HL-60/S4 (cell line): ENCODE measurements around the gene RANBP1.

ENCODE experiments used
- in situ Hi-C: fragments of 300-500 bp; cut with MboI; formaldehyde crosslinking; loops from 2 replicates; pipeline ENCODE4 v1.14.3; 2022; ENCODE audit warnings: low sequenced_read_pairs

Gene RANBP1

DNA sequence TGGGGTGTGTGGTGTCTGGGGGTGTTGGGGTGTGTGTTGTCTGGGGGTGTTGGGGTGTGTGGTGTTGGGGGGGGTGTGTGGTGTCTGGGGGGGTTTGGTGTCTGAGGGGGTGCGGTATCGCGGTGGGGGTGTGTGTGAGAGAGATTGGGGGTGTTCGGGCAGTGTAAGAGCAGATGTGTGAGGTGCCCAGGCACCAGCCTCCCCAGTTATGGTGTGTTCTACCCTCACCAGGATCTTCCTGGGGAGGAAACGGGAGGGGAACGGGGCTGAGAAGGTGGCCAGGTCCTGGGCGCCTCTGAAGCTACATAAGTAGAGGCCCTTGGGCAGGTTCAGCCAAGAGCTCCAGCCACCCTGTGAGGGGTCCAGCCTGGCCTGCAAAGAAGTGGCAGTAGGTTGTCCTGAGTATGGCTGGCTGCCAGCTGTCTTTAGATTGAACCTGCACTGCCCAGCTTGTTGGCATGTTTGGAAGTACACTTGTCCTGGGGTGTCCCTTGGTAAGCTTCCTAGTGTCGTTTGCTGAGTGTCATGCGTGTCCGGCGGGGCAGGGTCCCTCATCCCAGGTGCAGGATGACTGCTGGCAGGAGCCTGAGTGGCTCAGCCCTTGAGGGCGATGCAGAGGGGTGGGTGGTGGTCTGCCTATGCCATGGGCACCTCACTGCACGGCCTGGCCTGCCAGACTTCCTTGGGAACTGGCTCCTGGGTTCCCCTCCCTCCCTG is 7.6 kb downstream of the RANBP1 start:
- in situ Hi-C loops, result no loop called here

DNA sequence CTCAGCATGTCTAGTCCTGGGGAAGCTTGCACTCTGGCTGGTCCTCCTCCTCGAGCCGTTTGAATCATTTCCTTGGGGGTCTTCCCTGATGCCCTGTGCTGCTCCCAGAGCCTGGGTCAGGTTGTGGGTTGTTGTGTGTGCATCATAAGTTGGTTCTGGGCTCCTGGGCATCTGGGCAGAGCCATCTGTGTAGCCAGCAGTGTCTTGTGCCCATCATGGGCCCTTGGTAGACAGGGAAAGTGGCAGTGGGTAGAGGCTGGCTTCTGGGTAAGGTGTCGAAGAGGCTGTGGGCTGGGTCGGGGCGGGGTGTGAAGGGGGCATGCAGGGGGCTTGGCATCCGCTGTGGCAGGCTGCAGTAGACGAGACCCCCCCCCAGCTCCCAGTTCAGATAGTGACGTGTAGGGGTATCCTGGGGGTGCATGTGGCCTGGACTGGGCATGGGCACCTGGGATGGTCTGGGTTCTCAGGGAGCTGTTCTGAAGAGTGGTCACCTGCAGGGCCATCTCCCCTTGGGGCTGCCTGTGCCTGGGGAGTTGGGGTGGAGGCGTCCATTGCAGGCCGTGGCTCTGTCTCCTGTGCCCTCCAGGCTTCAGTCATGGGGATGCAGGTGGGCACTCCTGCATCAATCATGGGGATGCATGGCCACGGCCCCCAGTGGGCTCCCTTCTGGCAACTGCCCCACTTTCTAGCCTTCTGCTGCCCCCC is 8.3 kb downstream of the RANBP1 start:
- in situ Hi-C loops, result no loop called here

DNA sequence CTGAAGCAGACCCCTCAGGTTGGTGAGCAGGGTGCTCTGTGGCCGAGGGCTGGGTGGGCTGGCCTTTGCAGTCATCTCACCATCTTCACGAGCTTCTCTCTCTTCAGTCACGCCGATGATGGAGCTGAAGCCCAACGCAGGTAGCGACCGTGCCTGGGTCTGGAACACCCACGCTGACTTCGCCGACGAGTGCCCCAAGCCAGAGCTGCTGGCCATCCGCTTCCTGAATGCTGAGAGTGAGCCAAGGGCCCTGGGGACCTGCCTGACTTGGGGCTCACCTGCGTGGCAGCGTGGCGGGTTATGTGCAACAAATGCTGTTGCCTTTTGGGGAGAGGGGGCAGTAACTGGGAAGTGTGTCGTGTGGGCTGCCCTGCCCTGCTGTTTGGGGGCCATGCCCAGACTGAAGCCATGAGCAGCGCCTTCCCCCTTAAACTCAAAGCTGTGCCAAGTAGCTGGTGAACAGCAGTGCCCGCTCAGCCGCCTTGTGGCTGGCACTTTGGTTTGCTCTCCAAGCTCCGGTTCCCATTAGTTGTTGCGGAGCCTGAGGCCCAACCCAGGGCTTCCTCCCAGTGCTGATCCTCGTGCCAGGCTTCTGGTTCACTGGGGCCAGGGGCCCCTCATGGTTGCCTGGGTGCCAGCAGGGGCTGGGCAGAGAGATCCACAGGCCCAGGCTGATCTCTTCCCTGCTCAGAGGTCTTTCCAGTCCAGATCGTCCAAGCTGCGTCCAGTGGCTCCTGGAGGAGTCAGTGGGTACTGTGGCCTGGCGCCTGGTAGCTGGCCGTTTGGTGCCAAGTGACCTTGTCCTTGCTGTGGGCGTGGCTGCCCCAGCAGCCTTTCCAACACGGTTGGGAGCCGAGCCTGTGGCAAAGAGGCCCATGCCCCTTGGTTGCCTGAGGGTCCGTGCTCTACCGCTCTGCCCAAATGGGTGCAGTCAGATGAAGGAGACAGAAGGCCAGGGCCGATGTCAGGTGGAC is 9.6 kb downstream of the RANBP1 start:
- in situ Hi-C loops, result no loop called here

DNA sequence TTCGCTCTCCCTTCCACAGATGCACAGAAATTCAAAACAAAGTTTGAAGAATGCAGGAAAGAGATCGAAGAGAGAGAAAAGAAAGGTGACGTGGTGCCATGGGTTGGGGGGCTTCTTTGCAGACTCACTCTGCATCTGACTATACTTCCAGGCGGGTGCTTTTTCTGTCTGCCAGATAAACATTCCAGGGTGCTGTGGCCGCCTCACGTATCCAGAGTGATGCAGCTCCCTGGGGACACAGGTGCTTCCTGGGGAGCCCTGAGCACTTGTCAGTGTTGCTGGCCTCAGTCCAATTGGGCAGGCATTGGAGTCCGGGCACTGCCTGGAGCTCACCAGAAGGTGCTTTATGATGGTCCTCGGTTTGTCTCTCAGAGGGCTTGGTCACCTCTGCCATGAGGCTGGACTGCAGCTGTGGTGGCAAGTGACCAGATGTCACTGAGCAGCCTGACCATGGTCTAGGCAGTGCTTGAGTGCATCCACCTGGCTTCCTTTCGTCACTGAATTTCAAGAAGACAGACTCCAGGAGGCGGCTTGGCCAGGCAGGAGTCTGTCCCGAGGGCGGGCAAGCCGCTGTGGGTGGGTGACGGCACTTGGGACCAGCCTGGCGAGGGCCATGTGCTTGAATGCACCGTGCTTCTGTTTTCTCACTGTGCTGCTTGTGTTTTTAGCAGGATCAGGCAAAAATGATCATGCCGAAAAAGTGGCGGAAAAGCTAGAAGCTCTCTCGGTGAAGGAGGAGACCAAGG is 10.6 kb downstream of the RANBP1 start:
- in situ Hi-C loops, result no loop called here

DNA sequence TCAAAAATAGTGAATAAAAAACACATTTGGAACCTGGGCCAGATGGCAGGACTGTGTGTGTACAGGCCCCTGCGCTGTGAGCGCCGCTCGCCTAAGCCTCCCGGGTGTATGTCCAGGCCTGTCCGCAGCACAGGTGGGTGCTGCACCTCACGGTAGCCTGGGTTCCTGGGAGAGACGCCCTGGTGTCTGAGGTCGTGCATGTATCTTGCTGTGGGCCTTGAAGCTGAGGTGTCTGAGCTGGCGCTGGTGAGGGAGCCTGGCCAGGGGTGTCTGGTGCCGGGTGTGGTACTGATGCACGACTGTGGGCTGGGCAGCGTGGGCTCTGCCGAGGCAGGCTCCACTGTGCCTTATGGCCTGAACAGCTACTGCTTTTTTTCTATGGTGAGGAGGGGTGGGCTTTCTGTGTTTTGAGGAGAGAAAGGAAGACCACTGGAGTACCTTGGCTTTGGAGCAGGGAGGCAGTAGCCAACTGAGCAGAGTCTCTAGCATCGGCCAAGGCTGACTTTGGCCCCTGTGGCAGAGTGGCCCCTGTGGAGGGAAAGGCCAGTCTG is 11.5 kb downstream of the RANBP1 start:
- in situ Hi-C loops, result no loop called here

DNA sequence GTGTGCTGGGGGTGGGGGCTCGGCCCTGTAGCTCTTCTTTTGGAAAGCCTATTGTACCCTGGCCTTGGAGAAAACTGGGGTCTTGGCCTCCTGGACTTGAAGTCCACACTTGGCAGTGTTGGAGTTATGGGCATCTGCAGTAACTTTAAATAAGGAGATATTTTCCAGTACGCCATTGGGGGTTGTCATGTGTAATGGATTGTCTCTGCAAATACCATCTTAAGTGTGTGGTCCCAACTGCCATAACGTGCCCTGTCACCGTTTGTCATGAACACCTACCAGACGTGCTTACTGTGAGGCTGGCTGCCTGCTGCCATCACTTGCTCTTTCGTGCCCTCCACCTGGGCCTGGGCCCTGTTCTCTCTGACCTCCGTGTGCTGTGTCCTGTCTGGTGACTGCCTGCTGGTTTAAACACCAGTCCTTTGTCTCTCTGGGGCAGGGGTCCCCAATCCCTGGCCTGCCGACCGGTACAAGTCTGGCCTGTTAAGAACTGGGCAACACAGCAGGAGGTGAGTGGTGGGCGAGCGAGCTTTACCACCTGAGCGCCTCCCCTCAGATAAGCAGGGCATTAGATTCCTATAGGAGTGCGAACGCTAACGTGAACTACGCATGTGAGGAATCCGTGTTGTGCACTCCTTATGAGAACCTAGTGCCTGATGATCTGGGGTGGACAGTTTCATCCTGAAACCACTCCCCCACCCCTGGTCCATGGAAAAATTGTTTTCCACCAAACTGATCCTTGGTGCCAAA is 12.1 kb downstream of the RANBP1 start:
- in situ Hi-C loops, result no loop called here

DNA sequence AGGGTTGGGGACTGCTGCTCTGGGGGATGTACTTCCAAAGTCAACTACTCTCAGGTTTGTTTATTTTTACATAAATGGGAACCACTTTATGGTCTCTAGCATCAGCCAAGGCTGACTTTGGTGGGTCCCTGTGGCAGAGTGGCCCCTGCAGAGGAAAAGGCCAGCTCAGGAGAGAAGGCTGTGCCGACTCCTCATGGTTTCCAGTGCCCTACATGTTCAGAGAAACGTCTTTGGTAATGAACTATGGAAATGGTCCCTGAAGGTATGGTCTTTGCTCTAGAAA is 12.7 kb downstream of the RANBP1 start:
- in situ Hi-C loops, result no loop called here

DNA sequence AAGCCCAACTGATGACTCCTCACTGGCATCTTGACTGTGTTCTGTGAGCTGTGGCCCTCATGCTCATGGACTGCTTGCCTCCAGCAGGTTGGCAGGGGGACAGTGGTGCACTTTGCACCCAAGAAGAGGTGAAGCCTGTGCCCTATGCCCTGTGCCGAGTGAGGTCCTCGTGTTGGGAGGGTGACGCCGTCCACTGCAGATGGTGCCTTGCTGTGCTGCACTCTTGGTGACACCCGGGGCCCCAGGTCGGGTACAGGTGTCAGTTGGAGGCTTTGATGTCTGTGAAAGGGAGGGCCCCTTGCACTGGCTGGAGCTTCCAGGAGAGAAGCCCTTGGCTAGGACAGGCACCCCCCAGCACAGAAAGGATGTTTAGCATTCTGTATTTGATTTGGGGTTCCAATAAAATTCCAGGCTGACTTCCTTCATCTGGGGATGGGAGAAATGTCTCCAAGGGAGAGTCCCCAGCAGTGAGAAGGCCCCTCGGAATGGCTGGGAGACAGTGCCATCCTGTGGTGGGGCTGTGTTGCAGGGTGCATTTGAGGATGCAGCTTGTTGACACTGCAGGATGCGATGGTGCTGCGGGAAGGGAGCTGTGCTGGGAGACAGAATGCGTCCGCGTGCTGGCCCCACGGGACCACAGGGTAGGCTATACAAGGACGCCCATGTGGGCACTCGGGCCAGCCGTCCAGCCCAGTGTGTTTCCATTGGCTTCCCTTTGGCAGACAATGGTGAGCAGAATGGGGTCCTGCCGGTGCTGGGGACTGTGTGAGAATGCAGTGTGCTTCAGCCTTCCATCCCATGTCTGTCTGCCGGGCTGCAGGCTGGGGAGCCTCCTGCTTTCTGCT is 13.2 kb downstream of the RANBP1 start:
- in situ Hi-C loops, result no loop called here

DNA sequence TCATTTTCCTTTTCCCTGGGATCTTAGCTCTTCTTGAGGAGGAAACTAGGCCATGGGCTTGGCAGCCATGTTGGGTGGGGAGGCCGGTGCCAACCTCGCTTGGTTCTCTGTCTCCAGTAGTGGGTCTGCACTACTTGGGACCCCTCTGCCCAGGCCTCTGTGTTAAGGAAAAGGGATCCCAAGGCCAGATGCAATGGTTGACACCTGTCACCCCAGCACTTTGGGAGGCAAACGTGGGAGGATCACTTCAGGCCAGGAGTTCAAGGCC is 13.8 kb downstream of the RANBP1 start:
- in situ Hi-C loops, result no loop called here

DNA sequence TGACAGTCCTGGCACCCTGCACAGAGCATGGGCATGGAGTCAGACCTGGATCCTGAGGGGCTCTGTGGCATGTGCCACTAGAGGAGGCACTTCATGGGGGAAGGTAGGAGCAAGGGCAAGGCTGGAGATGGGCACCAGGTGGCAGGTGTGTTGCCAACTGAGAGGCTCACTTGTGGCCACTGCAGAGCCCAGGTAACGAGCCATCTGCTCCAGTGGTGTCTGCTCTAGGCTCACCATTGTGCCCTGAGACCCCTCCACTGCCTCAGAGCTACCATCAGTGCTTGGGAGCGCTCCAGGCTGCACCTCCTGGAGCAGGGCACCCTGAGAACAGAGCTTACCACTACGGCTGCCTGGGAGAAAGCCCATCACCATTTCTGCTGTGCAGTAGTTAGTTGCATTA is 14.4 kb downstream of the RANBP1 start:
- in situ Hi-C loops, result no loop called here

DNA sequence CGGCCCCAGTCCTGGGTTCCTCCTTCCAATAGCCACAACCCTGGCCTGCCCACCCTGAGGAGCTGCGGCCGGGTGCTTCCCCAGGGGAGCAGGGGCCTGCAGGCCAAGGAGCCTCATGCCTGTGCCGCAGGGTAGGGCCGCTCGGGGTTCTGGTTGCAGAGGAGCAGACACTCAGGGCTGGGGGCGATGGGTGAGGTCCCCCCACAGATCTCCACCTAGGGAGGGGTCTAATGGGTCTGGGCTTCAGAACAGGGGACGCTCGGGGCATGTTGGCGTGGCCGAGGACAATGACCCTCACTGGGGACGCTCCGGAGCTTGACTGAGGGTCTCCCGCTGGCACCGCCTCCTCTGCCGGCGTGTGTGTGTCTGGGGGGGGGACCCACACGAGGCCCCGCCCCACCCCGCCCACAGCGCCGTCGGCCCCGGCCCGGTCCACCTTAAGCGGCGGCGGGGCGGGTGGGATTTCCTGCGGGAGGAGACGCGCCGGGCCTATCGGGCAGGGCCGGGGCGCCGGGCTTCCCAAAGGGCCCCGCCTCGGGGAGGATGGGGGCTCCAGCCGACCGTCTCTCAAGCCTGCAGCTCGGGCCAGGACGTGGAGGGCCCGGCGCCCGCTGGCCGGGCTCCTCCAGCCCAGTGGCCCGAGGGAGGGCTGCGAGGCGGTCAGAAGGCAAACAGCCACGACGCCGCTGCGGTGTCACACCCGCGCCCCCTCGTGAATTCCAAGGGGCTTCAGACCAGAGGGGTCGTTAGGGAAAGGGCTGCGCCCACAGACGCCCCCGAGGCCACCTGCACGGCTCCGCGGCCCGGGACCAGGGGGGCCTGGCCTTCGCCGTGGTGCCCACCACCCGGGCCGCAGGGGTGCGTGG is 15.1 kb downstream of the RANBP1 start:
- in situ Hi-C loops, result no loop called here

DNA sequence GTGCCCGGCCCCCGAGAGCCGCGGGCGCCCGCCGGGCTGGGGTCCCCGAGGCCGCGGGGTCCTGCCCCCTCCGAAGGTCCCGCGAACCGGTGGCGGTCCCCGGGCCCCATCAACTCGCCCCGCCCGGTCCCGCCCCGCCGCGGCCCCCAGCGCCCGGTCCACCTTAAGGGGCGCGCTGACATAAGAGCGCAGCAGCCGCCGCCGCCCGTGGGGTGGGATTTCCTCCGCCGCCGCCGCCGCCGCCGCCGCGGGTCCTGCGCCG is 15.6 kb downstream of the RANBP1 start, which contains the start of gene ZDHHC8:
Gene ZDHHC8 (plus strand): TSS at position 208 of the 262 bp plus-strand sequence. CDS start 144 bp downstream, outside the sequence.
- in situ Hi-C loops, result no loop called here

DNA sequence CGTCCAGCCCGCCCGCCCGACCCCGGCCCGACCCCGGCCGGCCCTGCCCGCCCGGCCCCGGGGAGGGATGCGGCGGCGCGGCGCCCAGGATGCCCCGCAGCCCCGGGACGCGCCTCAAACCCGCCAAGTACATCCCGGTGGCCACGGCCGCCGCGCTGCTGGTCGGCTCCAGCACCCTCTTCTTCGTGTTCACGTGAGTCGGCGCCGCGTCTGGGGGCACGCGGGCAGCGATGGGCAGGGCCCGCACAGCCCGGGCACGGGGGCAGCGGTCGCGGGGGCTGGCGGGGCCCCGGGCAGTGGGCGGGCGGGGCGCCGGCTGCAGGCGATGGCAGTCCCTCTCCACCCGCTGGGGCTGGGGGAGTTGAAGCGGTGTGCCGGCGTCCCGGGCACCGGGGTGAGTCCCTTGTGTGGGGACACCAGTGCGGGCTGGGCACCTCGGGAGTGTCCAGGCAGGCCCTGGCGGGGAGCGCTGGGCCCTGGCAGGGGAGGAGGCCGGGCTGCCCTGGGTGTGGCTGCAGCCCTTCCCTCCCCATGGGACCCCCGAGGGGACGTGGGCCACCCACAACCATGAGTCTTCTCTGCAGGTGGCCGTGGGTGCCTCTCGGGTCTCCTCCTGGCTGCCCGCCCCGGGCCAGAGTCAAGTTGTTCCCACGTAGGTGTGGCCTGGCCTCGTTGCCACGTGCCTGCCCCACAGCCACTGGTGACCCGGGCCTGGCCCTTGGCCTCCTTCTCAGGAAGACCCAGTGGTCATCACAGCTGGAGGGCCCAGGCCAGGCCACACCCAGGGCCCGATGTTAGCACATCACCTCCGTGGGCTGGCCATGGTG is 16.2 kb downstream of the RANBP1 start:
- in situ Hi-C loops, result no loop called here

DNA sequence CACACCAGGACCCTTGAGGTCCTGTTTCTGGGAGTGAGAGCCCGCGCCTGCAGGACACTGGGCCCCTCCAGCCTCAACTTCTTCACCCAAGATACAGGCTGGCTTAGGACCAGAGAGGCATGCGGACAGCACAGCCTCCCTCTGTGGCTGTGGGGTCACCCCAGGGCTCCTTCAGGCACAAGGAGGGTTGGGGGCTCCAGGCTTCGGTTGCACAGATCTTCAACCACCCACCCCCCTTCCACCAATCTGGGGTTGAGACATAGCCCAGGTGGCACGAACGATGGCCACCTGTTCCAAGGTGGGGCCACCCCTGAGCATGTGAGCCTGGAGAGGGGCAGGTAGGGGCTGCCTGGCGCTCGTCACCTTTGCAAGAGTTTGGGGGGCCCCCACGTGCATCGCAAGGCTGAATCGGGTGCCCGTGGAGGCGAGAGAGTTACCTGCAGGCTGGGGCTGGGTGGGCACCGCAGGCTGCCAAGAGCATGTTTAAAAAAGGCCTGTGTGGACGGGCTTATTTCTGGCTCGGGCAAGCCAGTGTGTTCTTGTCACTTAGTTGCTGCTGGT is 16.9 kb downstream of the RANBP1 start:
- in situ Hi-C loops, result no loop called here

DNA sequence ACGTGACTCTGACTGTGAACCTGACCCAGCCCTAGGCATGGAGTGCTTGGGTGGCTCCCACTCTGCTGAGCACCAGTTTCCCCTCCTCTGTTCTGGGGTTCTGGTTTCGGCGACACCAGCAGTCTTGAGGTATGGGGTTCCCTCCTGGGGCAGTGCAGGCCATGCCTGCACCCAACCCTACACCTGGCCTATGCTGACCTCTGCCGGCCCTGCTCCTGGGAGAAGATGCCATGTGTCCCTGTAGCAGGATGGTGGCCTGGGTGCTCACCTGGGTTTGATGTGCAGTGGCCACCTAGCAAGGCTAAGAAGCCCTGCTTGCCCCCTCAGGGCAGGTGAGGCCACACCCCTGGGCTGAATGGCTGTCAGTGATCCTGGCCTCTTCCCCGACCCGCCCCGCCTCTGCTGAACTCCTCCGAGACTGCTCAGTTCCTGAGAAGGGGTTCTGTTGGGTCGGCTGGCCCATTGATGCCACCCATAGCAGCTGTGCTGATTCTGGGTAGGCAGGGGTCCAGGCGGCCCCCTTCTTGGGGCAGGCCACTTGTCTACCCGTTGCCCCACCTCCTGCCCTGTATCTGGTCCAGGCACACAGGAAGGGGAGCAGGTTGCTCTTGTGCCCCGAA is 18.1 kb downstream of the RANBP1 start:
- in situ Hi-C loops, result no loop called here

DNA sequence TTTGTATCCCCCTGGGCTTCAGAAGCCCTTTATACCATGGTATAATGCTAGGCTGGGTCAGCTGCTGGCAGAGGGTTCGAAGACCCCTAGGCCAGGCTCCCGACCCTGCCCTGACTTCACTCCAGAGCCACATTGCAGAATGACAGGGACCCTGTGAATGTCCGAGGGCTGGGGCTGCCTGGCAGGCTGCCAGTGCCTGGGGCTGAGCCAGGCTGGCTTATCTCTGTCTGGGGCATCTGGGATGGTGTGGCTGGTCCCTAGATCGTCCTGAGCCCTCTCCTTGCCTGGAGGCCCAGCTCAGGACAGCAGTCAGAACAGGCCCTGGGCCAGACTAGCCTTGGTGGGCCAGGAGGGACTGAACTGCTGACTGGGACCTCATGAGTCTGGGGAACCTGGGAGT is 19.4 kb downstream of the RANBP1 start:
- in situ Hi-C loops, result no loop called here
